Breast epithelium (tissue), 3 donors: ENCODE results near the gene NEK6.

Source experiments
- POLR2A ChIP-seq: fragments of 450-650 bp; IDR thresholded peaks from one replicate; pipeline ENCODE4 v1.6.1; 2016; ENCODE audit warnings: antibody characterized with exemption, mild to moderate bottlenecking, moderate library complexity
- POLR2AphosphoS5 ChIP-seq, 3 donors: sonication (generic); formaldehyde crosslinking; IDR thresholded peaks; one replicate each; pipeline ENCODE4 v1.6.1; 2017; ENCODE audit warnings: antibody characterized with exemption in 3 of 3
- TF ChIP-seq, protein P1 (sequence below), 3 donors: fragments of 450-650 bp; IDR thresholded peaks; one replicate each; pipeline ENCODE4 v1.5.1; 2016 to 2017; ENCODE audit warnings: antibody characterized with exemption in 3 of 3, mild to moderate bottlenecking in 3 of 3, moderate library complexity in 3 of 3

DNA sequence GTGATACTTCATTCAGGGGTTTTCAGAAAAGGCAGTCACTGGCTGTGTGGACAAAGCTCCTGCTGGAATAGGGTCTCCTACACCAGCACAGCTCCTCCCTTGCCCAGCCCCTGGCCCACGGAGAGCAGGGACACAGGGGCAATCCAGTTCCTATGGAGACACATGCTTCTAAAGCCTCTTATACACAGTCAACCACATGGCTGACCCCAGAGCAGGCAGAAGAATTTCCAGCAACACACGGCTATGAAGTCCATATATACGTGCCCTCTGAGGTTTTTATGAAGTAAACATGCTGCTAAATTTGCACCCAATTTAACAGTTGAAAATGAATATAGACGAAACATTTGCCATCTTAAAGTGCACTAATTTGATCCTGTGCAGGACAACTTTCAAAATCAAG lies 138.1 kb downstream of the NEK6 start:
- TF ChIP-seq POLR2A, result no peak
- TF ChIP-seq, protein P1, sequence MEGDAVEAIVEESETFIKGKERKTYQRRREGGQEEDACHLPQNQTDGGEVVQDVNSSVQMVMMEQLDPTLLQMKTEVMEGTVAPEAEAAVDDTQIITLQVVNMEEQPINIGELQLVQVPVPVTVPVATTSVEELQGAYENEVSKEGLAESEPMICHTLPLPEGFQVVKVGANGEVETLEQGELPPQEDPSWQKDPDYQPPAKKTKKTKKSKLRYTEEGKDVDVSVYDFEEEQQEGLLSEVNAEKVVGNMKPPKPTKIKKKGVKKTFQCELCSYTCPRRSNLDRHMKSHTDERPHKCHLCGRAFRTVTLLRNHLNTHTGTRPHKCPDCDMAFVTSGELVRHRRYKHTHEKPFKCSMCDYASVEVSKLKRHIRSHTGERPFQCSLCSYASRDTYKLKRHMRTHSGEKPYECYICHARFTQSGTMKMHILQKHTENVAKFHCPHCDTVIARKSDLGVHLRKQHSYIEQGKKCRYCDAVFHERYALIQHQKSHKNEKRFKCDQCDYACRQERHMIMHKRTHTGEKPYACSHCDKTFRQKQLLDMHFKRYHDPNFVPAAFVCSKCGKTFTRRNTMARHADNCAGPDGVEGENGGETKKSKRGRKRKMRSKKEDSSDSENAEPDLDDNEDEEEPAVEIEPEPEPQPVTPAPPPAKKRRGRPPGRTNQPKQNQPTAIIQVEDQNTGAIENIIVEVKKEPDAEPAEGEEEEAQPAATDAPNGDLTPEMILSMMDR (IDR thresholded peaks at IDR 0.05), result no peak
- TF ChIP-seq POLR2AphosphoS5 (IDR thresholded peaks at IDR 0.05), result no peak
